ENCODE measurements around the gene PRSS22.

DNA sequence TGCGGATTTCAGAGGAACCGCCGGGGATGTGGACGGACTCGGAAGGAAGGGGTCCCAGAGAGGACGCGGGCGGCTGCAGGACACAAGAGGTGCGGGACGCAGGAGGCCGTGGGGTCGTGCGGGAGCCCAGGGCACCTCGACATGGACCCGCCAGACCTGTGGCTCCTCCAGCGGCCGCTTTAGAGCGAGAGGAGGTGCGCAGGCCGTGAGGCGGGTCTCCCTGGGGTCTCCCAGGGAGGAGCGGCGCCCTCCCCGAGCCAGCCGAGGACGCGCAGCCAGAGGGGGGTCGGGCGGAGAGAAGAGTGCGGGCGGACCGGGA lies 46.9 kb upstream of the PRSS22 start:
- TF ChIP-seq CTCF (IDR thresholded peaks at IDR 0.05) (no peak), POLR2AphosphoS5 (IDR thresholded peaks at IDR 0.05) (no peak), POLR2A (IDR thresholded peaks at IDR 0.05) (no peak), EP300 (IDR thresholded peaks at IDR 0.05) (no peak)
